Measurements from ENCODE around the gene RASGRP1.

DNA sequence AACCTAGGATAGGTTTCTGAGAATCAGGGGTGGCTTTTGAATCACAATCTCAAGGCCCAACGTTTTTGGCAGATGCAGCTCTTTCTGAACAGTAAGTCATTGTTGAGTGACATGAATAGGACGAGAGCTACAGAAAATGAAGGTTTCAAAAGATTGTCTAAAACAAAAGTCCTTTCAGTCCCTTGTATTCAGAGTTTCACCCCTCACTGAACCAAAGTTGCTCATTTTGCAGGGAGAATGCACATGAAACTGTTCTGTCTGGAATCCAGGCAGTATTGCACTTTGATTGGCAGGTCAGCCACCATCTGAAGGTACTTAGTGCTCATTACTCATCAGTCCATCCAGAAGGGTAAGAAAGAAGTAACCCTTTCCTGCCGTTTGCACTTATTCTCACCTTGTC lies 24.1 kb upstream of the RASGRP1 start:
- TF ChIP-seq, protein P1, sequence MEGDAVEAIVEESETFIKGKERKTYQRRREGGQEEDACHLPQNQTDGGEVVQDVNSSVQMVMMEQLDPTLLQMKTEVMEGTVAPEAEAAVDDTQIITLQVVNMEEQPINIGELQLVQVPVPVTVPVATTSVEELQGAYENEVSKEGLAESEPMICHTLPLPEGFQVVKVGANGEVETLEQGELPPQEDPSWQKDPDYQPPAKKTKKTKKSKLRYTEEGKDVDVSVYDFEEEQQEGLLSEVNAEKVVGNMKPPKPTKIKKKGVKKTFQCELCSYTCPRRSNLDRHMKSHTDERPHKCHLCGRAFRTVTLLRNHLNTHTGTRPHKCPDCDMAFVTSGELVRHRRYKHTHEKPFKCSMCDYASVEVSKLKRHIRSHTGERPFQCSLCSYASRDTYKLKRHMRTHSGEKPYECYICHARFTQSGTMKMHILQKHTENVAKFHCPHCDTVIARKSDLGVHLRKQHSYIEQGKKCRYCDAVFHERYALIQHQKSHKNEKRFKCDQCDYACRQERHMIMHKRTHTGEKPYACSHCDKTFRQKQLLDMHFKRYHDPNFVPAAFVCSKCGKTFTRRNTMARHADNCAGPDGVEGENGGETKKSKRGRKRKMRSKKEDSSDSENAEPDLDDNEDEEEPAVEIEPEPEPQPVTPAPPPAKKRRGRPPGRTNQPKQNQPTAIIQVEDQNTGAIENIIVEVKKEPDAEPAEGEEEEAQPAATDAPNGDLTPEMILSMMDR (IDR thresholded peaks at IDR 0.05 in 2 of 3, conservative IDR thresholded peaks at IDR 0.05 in 1 of 3; ENCODE audit: control insufficient read depth in 2 of 3, extremely low read depth in 1 of 3, insufficient read depth in 1 of 3, low read depth in 3 of 3, low read length in 3 of 3), result no peak
- TF ChIP-seq, protein P2, sequence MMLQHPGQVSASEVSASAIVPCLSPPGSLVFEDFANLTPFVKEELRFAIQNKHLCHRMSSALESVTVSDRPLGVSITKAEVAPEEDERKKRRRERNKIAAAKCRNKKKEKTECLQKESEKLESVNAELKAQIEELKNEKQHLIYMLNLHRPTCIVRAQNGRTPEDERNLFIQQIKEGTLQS (IDR thresholded peaks at IDR 0.05; ENCODE audit: borderline replicate concordance, extremely low read depth, low read depth, low read length), result no peak
- TF ChIP-seq SMC3 (IDR thresholded peaks at IDR 0.05; ENCODE audit: borderline replicate concordance, low read length), result no peak
- no peak for TF ChIP-seq YY1 (IDR thresholded peaks at IDR 0.05; ENCODE audit: low read depth, low read length)
- no peak for TF ChIP-seq EZH2 (IDR thresholded peaks at IDR 0.05; ENCODE audit: borderline replicate concordance, control insufficient read depth, low read depth, low read length)
- TF ChIP-seq HDGF (IDR thresholded peaks at IDR 0.05), result no peak
- TF ChIP-seq SP1 (IDR thresholded peaks at IDR 0.05; ENCODE audit: low read depth, low read length), result no peak
- TF ChIP-seq, protein P3, sequence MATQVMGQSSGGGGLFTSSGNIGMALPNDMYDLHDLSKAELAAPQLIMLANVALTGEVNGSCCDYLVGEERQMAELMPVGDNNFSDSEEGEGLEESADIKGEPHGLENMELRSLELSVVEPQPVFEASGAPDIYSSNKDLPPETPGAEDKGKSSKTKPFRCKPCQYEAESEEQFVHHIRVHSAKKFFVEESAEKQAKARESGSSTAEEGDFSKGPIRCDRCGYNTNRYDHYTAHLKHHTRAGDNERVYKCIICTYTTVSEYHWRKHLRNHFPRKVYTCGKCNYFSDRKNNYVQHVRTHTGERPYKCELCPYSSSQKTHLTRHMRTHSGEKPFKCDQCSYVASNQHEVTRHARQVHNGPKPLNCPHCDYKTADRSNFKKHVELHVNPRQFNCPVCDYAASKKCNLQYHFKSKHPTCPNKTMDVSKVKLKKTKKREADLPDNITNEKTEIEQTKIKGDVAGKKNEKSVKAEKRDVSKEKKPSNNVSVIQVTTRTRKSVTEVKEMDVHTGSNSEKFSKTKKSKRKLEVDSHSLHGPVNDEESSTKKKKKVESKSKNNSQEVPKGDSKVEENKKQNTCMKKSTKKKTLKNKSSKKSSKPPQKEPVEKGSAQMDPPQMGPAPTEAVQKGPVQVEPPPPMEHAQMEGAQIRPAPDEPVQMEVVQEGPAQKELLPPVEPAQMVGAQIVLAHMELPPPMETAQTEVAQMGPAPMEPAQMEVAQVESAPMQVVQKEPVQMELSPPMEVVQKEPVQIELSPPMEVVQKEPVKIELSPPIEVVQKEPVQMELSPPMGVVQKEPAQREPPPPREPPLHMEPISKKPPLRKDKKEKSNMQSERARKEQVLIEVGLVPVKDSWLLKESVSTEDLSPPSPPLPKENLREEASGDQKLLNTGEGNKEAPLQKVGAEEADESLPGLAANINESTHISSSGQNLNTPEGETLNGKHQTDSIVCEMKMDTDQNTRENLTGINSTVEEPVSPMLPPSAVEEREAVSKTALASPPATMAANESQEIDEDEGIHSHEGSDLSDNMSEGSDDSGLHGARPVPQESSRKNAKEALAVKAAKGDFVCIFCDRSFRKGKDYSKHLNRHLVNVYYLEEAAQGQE (IDR thresholded peaks at IDR 0.05; ENCODE audit: low read depth, low read length), result no peak
- no peak for TF ChIP-seq CHD4 (IDR thresholded peaks at IDR 0.05)
- no peak for TF ChIP-seq TAF1 (IDR thresholded peaks at IDR 0.05; ENCODE audit: borderline replicate concordance, low read depth, low read length)
- no peak for TF ChIP-seq POLR2A (IDR thresholded peaks at IDR 0.05; ENCODE audit: low read depth, low read length)
- TF ChIP-seq GABPA (IDR thresholded peaks at IDR 0.05; ENCODE audit: low read depth), result no peak
- no peak for TF ChIP-seq ZNF274 (IDR thresholded peaks at IDR 0.05; ENCODE audit: insufficient read depth, insufficient read length)

Measured in GM12878 (cell line).